ENCODE measurements around the gene ALK.

- TF ChIP-seq CTCF (conservative IDR thresholded peaks at IDR 0.05), result no peak
- TF ChIP-seq ZFX (IDR thresholded peaks at IDR 0.05), result no peak
Measured at GRCh38 chr2:29776406-29776805, 145.0 kb downstream of the ALK start.
